Measurements from ENCODE around the gene RAX. TPM values are rescaled to one million over a fixed set of nuclear protein-coding genes. Genes with fewer than 3 reads are reported as not detected.
"Not testable (repeated sequence)": the region's sequence is repeated elsewhere in the genome, so short reads cannot be mapped to it uniquely, and the experiment has no call there.

RAX gene
- total RNA-seq, 2 donors from 2014 or later: not detected

DNA sequence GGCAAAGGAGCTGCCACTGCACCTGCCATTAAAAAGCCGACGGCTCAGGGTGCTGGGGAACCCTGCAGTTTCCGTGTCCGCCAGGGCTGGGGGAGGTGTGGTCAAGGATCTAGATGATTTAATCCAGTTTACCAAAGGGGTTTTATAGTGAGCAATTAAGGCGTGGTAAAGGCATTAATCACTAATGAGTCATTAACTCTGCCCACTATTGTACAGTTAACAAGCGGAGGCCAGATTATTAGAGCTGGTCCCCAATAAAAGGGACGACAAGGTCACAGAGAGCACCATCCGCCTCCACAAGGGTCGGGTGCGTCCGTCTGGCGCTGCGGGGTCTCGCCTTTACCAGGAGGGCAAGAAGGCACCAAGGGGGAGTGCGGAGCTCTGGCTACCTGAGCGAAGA lies 9.6 kb downstream of the RAX start:
- no peak for DNase-seq
- intact Hi-C loops (cut with DNase I): no loop called here
- no peak for ATAC-seq

DNA sequence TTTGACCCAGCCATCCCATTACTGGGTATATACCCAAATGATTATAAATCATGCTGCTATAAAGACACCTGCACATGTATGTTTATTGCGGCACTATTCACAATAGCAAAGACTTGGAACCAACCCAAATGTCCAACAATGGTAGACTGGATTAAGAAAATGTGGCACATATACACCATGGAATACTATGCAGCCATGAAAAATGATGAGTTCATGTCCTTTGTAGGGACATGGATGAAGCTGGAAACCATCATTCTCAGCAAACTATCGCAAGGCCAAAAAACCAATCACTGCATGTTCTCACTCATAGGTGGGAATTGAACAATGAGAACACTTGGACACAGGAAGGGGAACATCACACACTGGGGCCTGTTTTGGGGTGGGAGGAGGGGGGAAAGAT lies 11.0 kb downstream of the RAX start:
- intact Hi-C loops (cut with DNase I); ATAC-seq; DNase-seq: not testable (repeated sequence)

DNA sequence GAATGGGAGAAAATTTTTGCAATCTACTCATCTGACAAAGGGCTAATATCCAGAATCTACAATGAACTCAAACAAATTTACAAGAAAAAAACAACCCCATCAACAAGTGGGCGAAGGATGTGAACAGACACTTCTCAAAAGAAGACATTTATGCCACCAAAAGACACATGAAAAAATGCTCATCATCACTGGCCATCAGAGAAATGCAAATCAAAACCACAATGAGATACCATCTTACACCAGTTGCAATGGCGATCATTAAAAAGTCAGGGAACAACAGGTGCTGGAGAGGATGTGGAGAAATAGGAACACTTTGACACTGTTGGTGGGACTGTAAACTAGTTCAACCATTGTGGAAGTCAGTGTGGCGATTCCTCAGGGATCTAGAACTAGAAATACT lies 11.4 kb downstream of the RAX start:
- intact Hi-C loops (cut with DNase I): not testable (repeated sequence)

DNA sequence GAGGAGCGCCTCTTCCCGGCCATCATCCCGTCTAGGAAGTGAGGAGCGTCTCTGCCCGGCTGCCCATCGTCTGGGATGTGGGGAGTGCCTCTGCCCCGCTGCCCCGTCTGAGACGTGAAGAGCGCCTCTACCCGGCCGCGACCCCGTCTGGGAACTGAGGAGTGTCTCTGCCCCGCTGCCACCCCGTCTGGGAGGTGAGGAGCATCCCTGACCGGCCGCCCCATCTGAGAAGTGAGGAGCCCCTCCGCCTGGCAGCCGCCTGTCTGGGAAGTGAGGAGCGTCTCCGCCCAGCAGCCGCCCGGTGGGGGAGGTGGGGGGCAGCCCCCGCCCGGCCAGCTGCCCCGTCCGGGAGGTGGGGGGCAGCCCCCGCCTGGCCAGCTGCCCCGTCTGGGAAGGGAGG lies 17.8 kb downstream of the RAX start:
- ATAC-seq; DNase-seq; intact Hi-C loops (cut with DNase I): not testable (repeated sequence)

More for the DNA sequence above, 11.4 kb downstream of the RAX start:
- DNase-seq, ATAC-seq: not testable (repeated sequence)

DNA sequence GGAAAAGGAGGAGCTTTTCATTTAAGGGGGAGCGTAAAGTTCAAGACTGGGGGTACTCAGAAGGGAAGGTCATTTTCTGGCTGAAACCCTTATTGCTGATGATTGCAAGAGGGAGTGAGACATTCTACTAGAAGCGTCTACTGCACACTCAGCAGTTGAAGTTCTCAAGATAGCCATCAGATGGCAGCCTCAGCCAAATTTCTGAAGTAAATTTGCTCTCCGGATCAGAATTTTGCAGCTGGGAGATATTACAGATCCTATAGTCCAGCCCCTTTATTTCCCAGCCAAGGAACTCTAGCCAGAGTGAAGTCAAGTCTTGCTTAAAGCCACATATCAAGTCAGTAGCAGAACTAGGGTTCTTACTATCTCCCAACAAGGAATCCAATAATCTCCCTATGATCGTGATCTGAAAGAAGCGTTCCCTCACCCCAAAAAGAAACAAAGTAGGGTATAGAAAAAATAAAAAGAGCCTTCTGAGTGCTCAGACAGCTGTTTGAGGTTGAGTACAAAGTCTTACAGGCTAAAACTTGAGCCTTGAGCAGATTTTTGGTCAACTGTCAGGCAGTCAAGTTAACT lies 24.0 kb downstream of the RAX start:
- DNase-seq (no peak), ATAC-seq (peak; percentile 79 to 85)
- intact Hi-C loops (cut with DNase I): loop anchor here in 1 of 2 donors (5.0 kb wide), 1 partner anchor 153 kb away; no protein-coding TSS in a partner anchor

DNA sequence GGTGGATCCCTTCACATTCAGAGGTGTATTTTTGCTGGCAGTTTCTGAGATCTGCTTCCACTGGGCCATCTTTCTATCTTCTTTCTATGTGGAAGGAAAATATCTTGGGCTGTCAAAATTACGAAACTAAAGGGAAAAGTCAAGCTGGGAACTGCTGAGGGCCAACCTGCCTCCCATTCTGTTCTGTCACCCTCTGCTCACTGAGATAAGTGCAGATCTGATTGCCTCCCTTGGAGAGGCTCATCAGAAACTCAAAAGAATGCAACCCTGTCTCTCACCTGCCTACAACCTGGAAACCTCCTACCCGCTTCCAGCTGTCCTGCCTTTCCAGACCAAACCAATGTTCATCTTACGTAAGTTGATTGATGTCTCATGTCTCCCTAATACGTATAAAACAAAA lies 26.5 kb downstream of the RAX start:
- ATAC-seq (no peak), DNase-seq (no peak)
- intact Hi-C loops (cut with DNase I): loop anchor here in 1 of 2 donors (5.0 kb wide), 1 partner anchor 156 kb away; no protein-coding TSS in a partner anchor

DNA sequence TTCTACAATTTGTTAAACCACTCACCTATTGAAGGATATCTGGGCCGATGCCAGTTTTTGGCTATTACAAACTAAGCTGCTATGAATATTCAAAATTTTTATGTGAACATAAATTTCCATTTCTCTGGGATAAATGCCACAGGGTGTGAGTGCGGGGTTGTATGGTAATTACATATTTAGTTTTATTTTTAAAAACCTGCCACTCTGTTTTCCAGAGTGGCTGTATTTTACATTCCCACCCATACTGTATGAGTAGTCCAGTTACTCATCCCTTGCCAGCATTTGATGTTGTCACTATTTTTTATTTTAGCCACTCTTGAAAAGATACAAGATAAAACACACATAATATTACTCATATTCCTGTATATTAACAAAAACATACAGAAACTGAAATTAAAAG lies 30.3 kb downstream of the RAX start:
- DNase-seq: no peak
- intact Hi-C loops (cut with DNase I): no loop called here
- no peak for ATAC-seq

DNA sequence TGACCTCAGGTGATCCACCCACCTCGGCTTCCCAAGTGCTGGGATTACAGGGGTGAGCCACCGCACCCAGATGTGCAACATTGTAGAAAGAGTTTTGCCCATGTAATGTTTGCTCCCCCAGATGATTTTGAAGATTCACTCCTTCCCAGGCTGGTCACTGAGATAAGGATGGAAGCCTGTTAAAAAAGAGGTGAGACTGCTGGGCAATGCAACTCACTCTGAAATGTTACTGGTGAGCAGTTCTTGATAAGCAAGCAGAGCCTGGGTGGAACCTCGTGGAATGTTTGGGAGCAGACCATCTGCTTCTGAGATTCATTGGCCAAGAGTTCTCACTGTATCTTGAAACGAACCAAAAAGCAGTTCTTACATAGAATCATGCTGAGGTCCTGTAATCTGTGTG lies 33.6 kb downstream of the RAX start:
- ATAC-seq: no peak
- intact Hi-C loops (cut with DNase I): no loop called here
- no peak for DNase-seq

DNA sequence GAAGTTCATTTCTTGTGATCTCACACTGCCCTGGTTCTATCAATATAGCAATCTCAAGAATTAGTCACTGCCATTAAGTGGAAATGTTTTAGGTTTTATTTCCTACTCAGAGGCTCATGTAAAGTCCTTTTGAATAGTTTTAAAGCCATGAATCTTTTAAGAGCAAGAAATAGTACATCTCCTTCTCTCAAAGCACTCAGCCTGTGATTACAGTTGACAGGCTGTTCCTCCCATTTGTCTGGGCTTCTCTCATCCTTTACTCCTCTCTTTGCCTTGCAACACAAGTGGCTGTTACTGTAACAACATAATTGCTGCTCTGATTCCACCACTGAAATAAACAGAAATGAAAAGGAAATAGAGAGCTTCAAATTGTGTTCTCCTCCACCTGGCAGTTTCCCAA lies 34.9 kb downstream of the RAX start:
- intact Hi-C loops (cut with DNase I): no loop called here
- DNase-seq (no peak), ATAC-seq (no peak)

DNA sequence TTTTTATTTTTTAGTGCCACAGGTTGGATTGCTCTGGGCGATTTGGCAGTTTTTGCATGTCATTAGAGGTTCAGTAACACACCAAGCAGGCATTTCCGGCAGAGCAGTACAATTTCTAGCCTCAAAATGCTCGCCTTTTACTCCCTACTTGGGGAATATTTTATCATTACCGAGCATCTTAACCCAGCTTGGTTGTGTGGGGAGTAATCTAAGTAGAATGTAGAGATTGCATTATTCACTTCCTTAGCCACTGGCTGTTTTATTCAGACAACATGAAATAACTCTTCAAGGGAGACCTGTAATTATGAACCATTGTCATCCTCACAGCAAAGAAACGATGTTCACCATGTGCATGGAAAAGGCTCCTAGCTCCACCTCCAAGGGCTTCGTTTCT lies 40.2 kb downstream of the RAX start:
- intact Hi-C loops (cut with DNase I): no loop called here
- ATAC-seq: no peak

DNA sequence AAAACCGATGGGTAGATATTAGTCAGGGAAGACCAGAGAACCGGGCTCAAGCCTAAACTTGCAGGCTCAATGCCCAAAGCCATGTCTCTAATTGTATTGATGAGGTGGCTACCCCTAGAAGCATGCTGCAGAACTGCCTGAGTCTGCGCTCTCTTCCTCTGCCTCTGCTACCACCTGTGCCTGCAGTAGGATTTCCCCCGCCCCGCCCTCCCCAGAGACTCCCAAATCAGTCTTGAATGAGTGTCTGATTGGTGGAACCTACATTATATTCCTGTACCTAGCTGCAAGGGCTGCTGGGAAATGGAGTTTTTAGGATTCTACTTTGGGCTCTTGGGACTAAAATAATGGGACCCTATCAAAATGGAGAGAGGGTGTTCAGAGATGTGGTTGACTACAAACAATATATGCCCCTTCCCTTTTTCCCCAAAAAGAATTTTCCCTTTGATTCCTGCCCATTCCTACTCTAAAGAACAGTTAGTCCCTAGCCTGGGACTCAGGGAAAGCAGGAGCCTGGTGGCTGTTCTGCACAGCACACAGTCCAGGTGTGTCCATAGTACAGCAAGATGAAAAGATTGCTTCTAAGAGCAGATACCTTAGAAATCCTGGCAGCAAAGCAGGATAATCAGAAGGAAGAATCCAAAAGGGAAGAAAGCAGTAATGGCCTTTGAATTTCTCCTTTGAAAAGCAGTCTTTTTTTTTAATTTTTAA lies 40.8 kb downstream of the RAX start:
- no peak for ATAC-seq
- intact Hi-C loops (cut with DNase I): no loop called here
- DNase-seq: no peak

More for the DNA sequence above, 40.2 kb downstream of the RAX start:
- no peak for DNase-seq

DNA sequence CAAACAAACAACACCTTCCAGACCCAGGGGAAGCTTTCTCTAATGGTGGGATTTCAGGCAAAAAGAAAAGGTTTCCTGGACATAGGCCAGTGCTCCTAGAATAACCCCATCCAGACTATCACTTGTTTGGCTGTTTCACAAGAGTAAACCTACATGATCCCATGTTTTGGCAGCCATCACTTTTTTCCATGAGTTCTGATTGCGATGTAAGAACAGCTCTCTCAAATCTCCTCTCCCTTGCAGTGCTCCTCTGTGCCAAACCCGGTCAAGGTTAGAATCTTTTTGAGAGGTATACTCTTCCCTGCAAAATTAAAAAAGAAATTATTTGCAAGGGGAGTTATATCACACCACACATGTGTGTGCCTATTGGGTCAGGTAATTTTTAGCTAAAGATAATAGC lies 41.4 kb downstream of the RAX start:
- ATAC-seq (no peak), DNase-seq (no peak)
- intact Hi-C loops (cut with DNase I): no loop called here

DNA sequence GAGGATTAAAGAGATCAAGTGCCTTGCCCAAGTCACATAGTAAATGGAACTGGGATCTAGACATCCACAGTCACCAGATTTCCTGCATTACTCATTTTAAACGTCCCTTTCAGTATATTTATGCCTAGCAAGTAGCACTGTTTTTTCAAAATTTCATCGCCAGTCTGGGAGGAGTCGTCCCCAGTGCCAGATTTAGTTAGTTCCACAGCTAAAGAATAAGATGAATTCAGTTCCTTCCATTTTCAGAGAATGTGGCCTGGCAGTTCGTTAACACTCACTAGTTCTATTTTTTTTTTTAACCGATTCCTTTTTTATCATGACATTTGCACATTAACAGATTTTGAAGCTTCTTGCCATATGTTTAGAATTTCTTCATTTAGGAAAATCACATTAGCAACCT lies 42.1 kb downstream of the RAX start:
- ATAC-seq (no peak), DNase-seq (no peak)
- intact Hi-C loops (cut with DNase I): no loop called here

DNA sequence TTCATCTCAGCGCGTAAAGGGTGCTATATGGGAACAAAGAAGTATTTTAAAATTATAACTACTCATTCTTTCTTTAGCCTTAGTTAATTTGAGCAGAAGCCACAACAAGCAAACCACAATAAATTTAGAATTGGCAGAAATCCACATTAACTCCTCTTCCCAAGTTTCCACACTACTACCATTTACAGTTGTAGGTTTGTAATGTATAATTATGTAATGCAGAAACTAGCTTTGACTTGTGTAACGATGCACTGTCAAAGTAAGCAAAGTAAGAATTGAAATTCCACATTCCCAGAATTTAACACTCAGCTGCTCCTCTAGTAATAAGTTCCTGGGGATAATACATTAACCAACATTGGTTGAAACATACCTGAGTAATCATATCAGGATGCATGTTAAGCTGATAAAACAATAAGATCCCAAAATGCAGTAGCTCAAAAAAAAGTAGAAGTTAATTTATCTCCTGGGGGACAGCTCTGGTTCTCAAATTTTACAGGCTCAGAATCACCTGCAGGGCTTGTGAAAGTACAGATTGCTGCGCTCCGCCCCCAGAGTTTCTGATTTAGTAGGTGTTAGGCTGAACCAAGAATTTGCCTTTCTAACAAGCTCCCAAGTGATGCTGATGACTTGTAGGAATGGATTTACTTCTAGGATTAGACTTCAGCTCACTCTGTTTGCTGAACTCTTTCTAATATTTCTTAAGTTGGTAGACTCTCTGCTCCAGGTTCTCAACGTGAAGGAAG lies 43.4 kb downstream of the RAX start:
- ATAC-seq (no peak), DNase-seq (no peak)
- intact Hi-C loops (cut with DNase I): no loop called here

DNA sequence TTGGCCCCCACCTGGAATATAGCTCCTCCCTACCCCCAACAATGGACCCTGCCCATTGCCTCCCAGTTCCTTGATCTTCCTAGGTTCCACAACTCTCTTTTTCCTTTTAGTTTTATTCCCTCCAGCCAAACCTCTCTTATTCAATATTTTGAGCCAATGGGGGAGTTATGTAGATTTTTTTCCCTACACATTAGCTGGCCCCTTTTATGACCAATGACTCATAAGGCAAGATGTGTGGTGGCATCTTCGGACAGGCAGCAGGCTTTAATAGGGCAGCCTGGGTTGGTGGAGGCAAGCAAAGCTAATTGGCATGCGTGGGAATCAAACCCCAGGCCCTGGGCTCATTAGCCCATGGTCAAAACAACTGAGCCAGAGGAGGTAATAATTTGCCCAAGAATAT lies 44.1 kb downstream of the RAX start:
- ATAC-seq (no peak), DNase-seq (no peak)
- intact Hi-C loops (cut with DNase I): no loop called here

DNA sequence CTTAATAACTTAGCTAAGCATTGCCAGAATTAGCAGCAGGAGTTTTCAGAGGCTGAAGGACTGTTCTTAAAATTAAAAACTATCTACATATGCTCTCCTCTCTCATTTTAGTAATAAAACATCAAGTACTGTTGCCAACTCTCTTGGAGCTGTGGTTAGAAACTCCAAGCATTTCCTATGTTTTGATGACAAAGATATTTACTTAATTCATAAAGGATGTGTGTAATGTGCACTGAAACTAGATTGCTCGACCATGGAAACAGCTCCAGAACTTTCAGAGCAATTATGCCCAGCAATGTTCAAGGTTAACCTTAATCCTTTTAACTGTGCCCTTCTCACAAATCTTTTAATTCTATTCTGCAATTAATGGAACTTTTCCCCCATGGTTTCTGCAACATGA lies 44.9 kb downstream of the RAX start:
- intact Hi-C loops (cut with DNase I): no loop called here

DNA sequence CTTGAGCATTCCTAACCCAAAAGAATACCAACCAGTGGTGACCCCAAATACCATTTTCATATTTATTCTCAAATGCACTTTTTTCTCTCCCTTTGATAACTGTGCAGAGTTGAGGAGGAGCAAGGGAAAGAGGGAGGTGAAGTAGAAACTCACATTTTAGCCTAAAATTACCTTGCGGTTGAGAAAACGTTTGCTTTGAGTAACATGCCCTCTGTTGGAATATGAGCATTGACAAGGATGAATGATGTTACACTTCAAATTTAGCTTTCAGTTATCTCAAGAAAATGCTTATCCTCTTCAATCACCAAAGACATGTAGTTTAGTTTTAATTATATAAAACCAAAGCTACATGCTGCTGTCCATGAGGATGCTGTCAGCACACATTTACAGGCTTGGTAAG lies 50.9 kb downstream of the RAX start:
- intact Hi-C loops (cut with DNase I): no loop called here
- DNase-seq: no peak
- ATAC-seq: no peak

More for the DNA sequence above, 44.9 kb downstream of the RAX start:
- ATAC-seq: no peak
- DNase-seq: no peak

DNA sequence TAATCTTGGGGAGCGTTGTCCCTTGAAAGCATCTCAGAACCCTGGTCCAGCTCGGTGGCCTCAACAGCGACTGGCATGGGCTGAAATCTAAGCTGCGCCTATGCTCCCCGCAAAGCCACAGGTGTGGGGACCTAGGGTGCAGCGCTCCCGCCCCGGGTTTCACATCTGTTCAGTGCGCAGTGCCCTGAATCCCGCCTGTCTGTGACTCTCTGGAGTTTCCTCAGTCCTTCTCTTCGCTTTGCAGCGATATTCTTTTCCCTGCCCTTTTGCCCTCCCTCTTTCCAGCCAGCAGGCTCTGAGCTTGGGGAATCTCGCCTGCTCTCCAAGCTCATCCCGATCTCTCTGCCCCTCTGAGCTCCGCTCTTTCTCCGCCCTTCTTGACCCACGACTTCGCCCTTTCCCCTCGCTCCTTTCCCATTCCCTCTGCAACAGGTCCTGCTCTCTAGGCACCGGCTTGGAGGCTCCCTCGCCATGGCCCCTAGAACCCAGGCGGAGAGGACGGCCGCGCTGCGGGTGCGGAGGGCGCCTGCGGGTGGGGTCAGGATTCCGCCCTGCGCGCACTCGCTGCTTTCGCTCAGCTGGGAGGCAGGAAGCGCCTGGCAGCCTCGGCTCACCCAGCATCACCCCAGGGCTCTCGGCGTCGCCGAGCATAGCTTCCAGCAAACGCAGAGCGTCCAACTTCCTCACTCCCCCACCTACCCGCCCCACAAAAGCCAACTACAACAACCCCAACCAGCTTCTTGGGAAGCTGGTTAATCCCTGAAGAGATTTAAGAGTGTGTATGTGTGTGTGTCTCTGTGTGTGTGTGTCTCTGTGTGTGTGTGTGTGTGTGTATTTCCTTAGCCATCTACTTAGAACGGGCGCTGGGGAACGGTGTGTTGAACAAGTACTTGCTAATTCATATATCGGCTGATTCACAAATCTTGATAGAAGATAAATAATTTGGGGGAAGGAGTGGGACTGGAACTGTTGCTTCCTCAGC lies 52.2 kb downstream of the RAX start:
- DNase-seq (no peak), ATAC-seq (no peak)
- intact Hi-C loops (cut with DNase I): no loop called here

DNA sequence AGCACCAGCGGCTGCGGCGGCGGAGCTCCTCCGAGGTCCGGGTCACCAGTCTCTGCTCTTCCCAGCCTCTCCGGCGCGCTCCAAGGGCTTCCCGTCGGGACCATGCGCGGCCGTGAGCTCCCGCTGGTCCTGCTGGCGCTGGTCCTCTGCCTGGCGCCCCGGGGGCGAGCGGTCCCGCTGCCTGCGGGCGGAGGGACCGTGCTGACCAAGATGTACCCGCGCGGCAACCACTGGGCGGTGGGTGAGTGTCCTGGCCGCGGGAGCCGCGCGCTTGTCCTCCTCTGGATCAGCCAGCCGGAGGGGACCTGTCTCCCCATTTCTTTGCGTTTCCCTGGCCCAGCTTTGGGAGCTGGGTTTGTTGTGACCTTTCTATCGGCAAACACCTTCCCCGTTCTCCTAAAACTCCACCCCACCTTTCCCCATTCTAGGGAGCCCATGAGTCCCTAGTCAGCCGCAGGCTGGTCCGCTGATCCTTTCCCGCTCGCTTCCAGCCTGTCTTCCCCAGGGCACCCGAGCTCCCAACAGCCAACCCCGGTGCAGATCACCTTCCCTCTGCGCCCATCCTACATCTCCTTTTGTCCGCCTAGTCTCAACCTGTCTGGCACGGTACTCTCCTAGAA lies 53.0 kb downstream of the RAX start:
- intact Hi-C loops (cut with DNase I): no loop called here
- ATAC-seq (no peak), DNase-seq (no peak)
